H1 (cell line): ENCODE data around the gene AQP10. TPM values are rescaled to one million over a fixed set of nuclear protein-coding genes. Genes with fewer than 3 reads are reported as not detected.

Experiments
- CTCF ChIA-PET: fragments of 300-600 bp; sonication (Branson Sonifier 250); formaldehyde crosslinking; loops from one replicate; lab custom pipeline; 2021; ENCODE audit not compliant: partially characterized antibody; lab: Charles Lee
- POLR2A ChIA-PET: fragments of 300-600 bp; sonication (Branson Sonifier 250); formaldehyde crosslinking; loops from one replicate; lab custom pipeline; 2021; ENCODE audit warnings: inconsistent platforms; ENCODE audit not compliant: partially characterized antibody; lab: Charles Lee
- DNase-seq, 2 experiments: peaks; one replicate each; pipeline versions ENCODE4 v3.0.0 to v3.0.0-alpha.2; 2010 to 2022; ENCODE audit warnings: low spot score in 2 of 2, low read depth in 1 of 2, mixed read lengths in 1 of 2
- FAIRE-seq: peaks from 2 replicates; lab custom pipeline; 2011; peaks lifted over from hg19 to GRCh38; lab: Jason Lieb, UNC
- H2AFZ ChIP-seq: 2 replicates; pipeline ENCODE4 v1.8.1; 2012; ENCODE audit warnings: low read length, inconsistent platforms
- H2AK5ac ChIP-seq: 2 replicates; pipeline ENCODE4 v1.6.1; 2013; ENCODE audit warnings: low read depth, low read length
- H2BK120ac ChIP-seq: replicated peaks from 2 replicates; pipeline ENCODE3; 2013; ENCODE audit warnings: low read depth, low read length, inconsistent platforms
- H2BK12ac ChIP-seq: 2 replicates; pipeline ENCODE4 v1.6.1; 2013; ENCODE audit warnings: low read depth, low read length
- H2BK15ac ChIP-seq: 2 replicates; pipeline ENCODE4 v1.6.1; 2013; ENCODE audit warnings: low read length
- H2BK20ac ChIP-seq: 2 replicates; pipeline ENCODE4 v1.6.1; 2013; ENCODE audit warnings: low read length
- H2BK5ac ChIP-seq: 2 replicates; pipeline ENCODE4 v1.6.1; 2013; ENCODE audit warnings: low read depth, low read length
- H3K14ac ChIP-seq: 2 replicates; pipeline ENCODE4 v1.6.1; 2013; ENCODE audit warnings: inconsistent platforms; ENCODE audit not compliant: insufficient read length
- H3K18ac ChIP-seq: 2 replicates; pipeline ENCODE4 v1.6.1; 2013; ENCODE audit warnings: low read length; ENCODE audit errors: extremely low read depth
- H3K23ac ChIP-seq: 2 replicates; pipeline ENCODE4 v1.6.1; 2013; ENCODE audit warnings: inconsistent platforms; ENCODE audit not compliant: insufficient read length
- H3K23me2 ChIP-seq: 2 replicates; pipeline ENCODE4 v1.6.1; 2013; ENCODE audit warnings: low read depth, low read length
- H3K27ac ChIP-seq: 2 replicates; pipeline ENCODE4 v1.6.1; 2011; ENCODE audit warnings: low read depth, low read length, inconsistent platforms
- H3K27me3 ChIP-seq, 4 experiments: replicated peaks in 1 of 4; 1 replicate in 1 of 4; 2 replicates in 3 of 4; pipeline versions ENCODE4 v1.6.1 to v1.8.1; 2011 to 2013; ENCODE audit warnings: low read length in 3 of 4, mild to moderate bottlenecking in 3 of 4, inconsistent platforms in 2 of 4, mixed read lengths in 2 of 4, moderate library complexity in 1 of 4; ENCODE audit not compliant: control insufficient read depth in 3 of 4, insufficient read depth in 3 of 4; ENCODE audit errors: extremely low read depth in 1 of 4
- H3K36me3 ChIP-seq, 4 experiments: 2 replicates each; pipeline versions ENCODE4 v1.6.1 to v1.8.1; 2011 to 2013; ENCODE audit warnings: mild to moderate bottlenecking in 4 of 4, low read length in 3 of 4, moderate library complexity in 2 of 4, control low read depth in 1 of 4, inconsistent platforms in 1 of 4; ENCODE audit not compliant: insufficient read depth in 4 of 4, control insufficient read depth in 2 of 4
- H3K4ac ChIP-seq: replicated peaks from 2 replicates; pipeline ENCODE3; 2013; ENCODE audit warnings: low read length, low read depth, mixed read lengths, inconsistent platforms; ENCODE audit not compliant: insufficient read length
- H3K4me1 ChIP-seq, 4 experiments: replicated peaks in 1 of 4; 1 replicate in 1 of 4; 2 replicates in 3 of 4; pipeline versions ENCODE4 v1.6.1 to v1.8.1; 2011 to 2013; ENCODE audit warnings: low read length in 3 of 4, inconsistent platforms in 2 of 4, mixed read lengths in 1 of 4; ENCODE audit not compliant: insufficient read depth in 4 of 4, control insufficient read depth in 3 of 4
- H3K4me2 ChIP-seq, 2 experiments: 2 replicates each; pipeline versions ENCODE4 v1.6.1 to v1.8.1; 2011 to 2013; ENCODE audit warnings: low read depth in 2 of 2, low read length in 2 of 2, control low read depth in 1 of 2, inconsistent platforms in 1 of 2, mild to moderate bottlenecking in 1 of 2; ENCODE audit not compliant: insufficient read depth in 1 of 2
- H3K4me3 ChIP-seq, 4 experiments: fragments of 200-600, 300-600 bp in 1 of 4; sonication (generic), shearing (Covaris generic), sonication (Bioruptor Twin) in 1 of 4; 2 replicates each; pipeline versions ENCODE4 v1.5.1 to v1.8.1; 2011 to 2016; ENCODE audit warnings: low read length in 4 of 4, low read depth in 3 of 4, control low read depth in 2 of 4, inconsistent platforms in 2 of 4, mild to moderate bottlenecking in 2 of 4, mixed read lengths in 1 of 4, moderate library complexity in 1 of 4; ENCODE audit not compliant: insufficient read depth in 2 of 4; ENCODE audit errors: extremely low read depth in 1 of 4
- H3K56ac ChIP-seq: replicated peaks from 2 replicates; pipeline ENCODE3; 2013; ENCODE audit warnings: low read depth, mild to moderate bottlenecking, mixed read lengths, low read length, inconsistent platforms; ENCODE audit not compliant: insufficient read length
- H3K79me1 ChIP-seq: 2 replicates; pipeline ENCODE4 v1.6.1; 2013; ENCODE audit warnings: low read depth, low read length, control low read depth
- H3K79me2 ChIP-seq, 2 experiments: 2 replicates each; pipeline versions ENCODE4 v1.6.1 to v1.8.1; 2012 to 2013; ENCODE audit warnings: low read length in 2 of 2, mild to moderate bottlenecking in 2 of 2, inconsistent platforms in 1 of 2; ENCODE audit not compliant: insufficient read depth in 2 of 2, control insufficient read depth in 1 of 2
- H3K9ac ChIP-seq, 4 experiments: replicated peaks in 1 of 4; 1 replicate in 1 of 4; 2 replicates in 3 of 4; pipeline versions ENCODE4 v1.6.1 to v1.8.1; 2011 to 2013; ENCODE audit warnings: low read depth in 3 of 4, low read length in 3 of 4, control low read depth in 2 of 4, mild to moderate bottlenecking in 2 of 4, moderate library complexity in 2 of 4, inconsistent platforms in 1 of 4; ENCODE audit errors: extremely low read depth in 1 of 4
- H3K9me3 ChIP-seq, 2 experiments: 2 replicates each; pipeline versions ENCODE4 v1.6.1 to v1.8.1; 2012 to 2013; ENCODE audit warnings: mild to moderate bottlenecking in 2 of 2, moderate library complexity in 2 of 2, control low read depth in 1 of 2, inconsistent platforms in 1 of 2, low read depth in 1 of 2, low read length in 1 of 2, mixed read lengths in 1 of 2; ENCODE audit not compliant: insufficient read depth in 2 of 2
- H4K20me1 ChIP-seq, 2 experiments: replicated peaks in 1 of 2; 2 replicates each; pipeline versions ENCODE3 to v1.8.1; 2011 to 2013; ENCODE audit warnings: inconsistent platforms in 2 of 2, low read length in 2 of 2, mild to moderate bottlenecking in 1 of 2; ENCODE audit not compliant: insufficient read depth in 2 of 2, control insufficient read depth in 1 of 2
- H4K5ac ChIP-seq: 2 replicates; pipeline ENCODE4 v1.6.1; 2013; ENCODE audit warnings: low read length, low read depth, mixed read lengths, inconsistent platforms; ENCODE audit not compliant: insufficient read length
- H4K8ac ChIP-seq: 2 replicates; pipeline ENCODE4 v1.8.0; 2013; ENCODE audit warnings: mild to moderate bottlenecking, moderate library complexity, low read length, inconsistent platforms; ENCODE audit not compliant: insufficient read depth; ENCODE audit errors: extremely low read depth
- H4K91ac ChIP-seq: replicated peaks from 2 replicates; pipeline ENCODE3; 2013; ENCODE audit warnings: low read length, mixed read lengths, inconsistent platforms; ENCODE audit not compliant: insufficient read length
- CTCF ChIP-seq, 3 experiments: IDR thresholded peaks; 1 replicate in 2 of 3; 2 replicates in 1 of 3; pipeline versions ENCODE4 v1.5.1 to v1.6.1; 2011; ENCODE audit warnings: low read length in 3 of 3, mild to moderate bottlenecking in 3 of 3, inconsistent platforms in 2 of 3, low read depth in 1 of 3, moderate library complexity in 1 of 3; ENCODE audit not compliant: insufficient read depth in 1 of 3; ENCODE audit errors: control extremely low read depth in 1 of 3
- RAD21 ChIP-seq, 2 experiments: IDR thresholded peaks in 1 of 2; conservative IDR thresholded peaks in 1 of 2; 2 replicates each; pipeline ENCODE4 v1.6.1; 2011; ENCODE audit warnings: low read depth in 2 of 2, low read length in 2 of 2, improper control_type of control experiment in 1 of 2, inconsistent platforms in 1 of 2, mild to moderate bottlenecking in 1 of 2, moderate library complexity in 1 of 2
- SIRT6 ChIP-seq: IDR thresholded peaks from one replicate; pipeline ENCODE4 v1.7.1; 2012; ENCODE audit warnings: low read length, inconsistent platforms
- WGBS, 2 experiments: shearing (Covaris generic) in 1 of 2; methylation state at CpG; one replicate each; pipeline versions ENCODE4 v1.1.6 to v1.1.7; 2013 to 2015; ENCODE audit warnings: low lambda C conversion rate in 2 of 2, mixed read lengths in 2 of 2, inconsistent platforms in 1 of 2, low coverage in 1 of 2, missing lambda C conversion rate in 1 of 2; ENCODE audit not compliant: insufficient replicate concordance in 2 of 2, insufficient coverage in 1 of 2, insufficient read length in 1 of 2; ENCODE audit errors: extremely low coverage in 1 of 2, missing lambda C conversion rate in 1 of 2; 5-methylcytosine and 5-hydroxymethylcytosine counted together
- polyA plus RNA-seq, 7 experiments: library from polyadenylated mRNA; depleted of rRNA in 3 of 7; stranded (reverse) in 5 of 7; unstranded in 2 of 7; fragments of >200 nt in 5 of 7; fragments of 200-250 nt in 2 of 7; gene quantifications; 1 replicate in 5 of 7; 2 replicates in 1 of 7; 4 replicates in 1 of 7; pipeline versions ENCODE4 v1.2.1 to v1.2.3, GENCODE V29; 2011 to 2013; ENCODE audit warnings: missing spikeins in 2 of 7, mixed read lengths in 2 of 7
- total RNA-seq: library from RNA; stranded (reverse); fragmentation: NEBNext Ultra II Directional; extraction: Animal tissue kit (Norgen Biotek cat#: 25700); gene quantifications from 2 replicates; pipeline ENCODE4 v1.2.1, GENCODE V29; 2021

The AQP10 gene
- total and polyA plus RNA-seq, 2 of the 8 experiments (the other 6 are each of a cell fraction or from before 2014, with no cell fraction given): not detected

DNA sequence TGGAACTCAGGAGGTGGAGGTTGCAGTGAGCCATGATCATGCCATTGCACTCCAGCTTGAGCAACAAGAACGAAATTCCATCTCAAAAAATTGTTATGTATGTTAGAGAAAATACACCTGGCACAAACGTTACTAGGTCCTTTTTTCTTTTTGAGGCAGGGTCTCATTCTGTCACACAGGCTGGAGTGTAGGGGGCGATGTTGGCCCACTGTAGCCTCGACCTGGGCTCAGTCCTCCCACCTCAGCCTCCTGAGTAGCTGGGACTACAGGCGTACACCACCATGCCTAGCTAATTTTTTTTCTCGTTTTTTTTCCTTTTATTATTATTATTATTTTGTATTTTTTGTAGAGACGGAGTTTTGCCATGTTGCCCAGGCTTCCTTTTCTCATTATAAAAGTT, 44.1 kb upstream of the AQP10 start:
- Histone ChIP-seq H2BK12ac (no peak overlapping the region), H3K4me3 (no peak overlapping the region), H3K56ac (no peak overlapping the region), H3K18ac (no peak overlapping the region), H4K91ac (no peak overlapping the region), H4K8ac (no peak overlapping the region), H3K27ac (no peak overlapping the region), H2AK5ac (no peak overlapping the region), H3K9ac (no peak overlapping the region), H3K79me1 (no peaks in the 10 kb centered on the region; the same call in 1 of the 2 replicates), H3K4ac (no peak overlapping the region), H2BK20ac (no peak overlapping the region), H3K9me3 (no peaks in the 10 kb centered on the region), H3K79me2 (peaks cover 0 to 6% of the 10 kb centered on the region in 2 experiments; a peak in 1 of 4 replicates), H4K20me1 (no peaks in the 10 kb centered on the region), H2BK5ac (no peak overlapping the region), H3K4me2 (no peak overlapping the region), H3K14ac (no peak overlapping the region), H3K4me1 (peaks cover 0 to 5% (median 0%) of the 10 kb centered on the region in 4 experiments; a peak in 2 of 7 replicates), H2BK15ac (no peak overlapping the region), H3K27me3 (no peaks in the 10 kb centered on the region), H3K23me2 (no peaks in the 10 kb centered on the region; the same call in none of the 2 replicates), H2AFZ (no peak overlapping the region), H3K36me3 (peaks cover 0 to 20% (median 13%) of the 10 kb centered on the region in 4 experiments; a peak in 4 of 8 replicates), H2BK120ac (no peak overlapping the region), H4K5ac (no peak overlapping the region), H3K23ac (no peak overlapping the region)
- peak; percentile 56 to 58 (median 56) for TF ChIP-seq CTCF (IDR thresholded peaks at IDR 0.05; ENCODE audit: control extremely low read depth in 1 of 3, insufficient read depth in 1 of 3, low read depth in 1 of 3, low read length in 3 of 3)
- no peak for TF ChIP-seq SIRT6
- peak; percentile 62 to 67 for TF ChIP-seq RAD21 (IDR thresholded peaks at IDR 0.05 in 1 of 2, conservative IDR thresholded peaks at IDR 0.05 in 1 of 2; ENCODE audit: low read depth in 2 of 2, low read length in 2 of 2)
- ChIA-PET POLR2A (interaction anchor here (1.0 to 1.3 kb wide), 2 partner anchors 58 to 73 kb away, joined by 3 to 4 read pairs; no protein-coding TSS in a partner anchor), CTCF (interaction anchor here (0.9 to 4.5 kb wide), 15 partner anchors 13 to 98 kb away, joined by 3 to 84 read pairs (median 5); partner anchors contain the start of gene AQP10)
- peak in 1 of 2 experiments; percentile 51 for DNase-seq
- 88% methylated on average over 7 of the region's 7 CpGs; no CpG with 5 or more reads in 1 of the 2 experiments for WGBS, 2 experiments
- no peak for FAIRE-seq
